Activated CD4-positive, CD25-positive, alpha-beta regulatory T cell treated with anti-CD3 and anti-CD28 coated beads, Interleukin-2, amount 50 U/mL, for 72 hours (primary cell): Measurements from ENCODE around the gene ITGA1.
"Not testable (repeated sequence)": the region's sequence is repeated elsewhere in the genome, so short reads cannot be mapped to it uniquely, and the experiment has no call there.

Source experiments
- DNase-seq: peaks from one replicate; pipeline ENCODE4 v3.0.0; 2021

Gene ITGA1

GRCh38 chr5:52906845-52907244 is 119.1 kb downstream of the ITGA1 start:
- no peak for DNase-seq

GRCh38 chr5:52909192-52909591 is 121.5 kb downstream of the ITGA1 start:
- no peak for DNase-seq

GRCh38 chr5:52910071-52910470 is 122.4 kb downstream of the ITGA1 start:
- no peak for DNase-seq

GRCh38 chr5:52915176-52915875 is 127.6 kb downstream of the ITGA1 start:
- peak; percentile 31 for DNase-seq

GRCh38 chr5:52920929-52921328 is 133.2 kb downstream of the ITGA1 start:
- DNase-seq = no peak

GRCh38 chr5:52922384-52922783 is 134.7 kb downstream of the ITGA1 start:
- DNase-seq = no peak

- no peak for DNase-seq
These were observed 136.7 kb downstream of the ITGA1 start for GRCh38 chr5:52924456-52924855.

GRCh38 chr5:52925001-52925400 is 137.3 kb downstream of the ITGA1 start:
- DNase-seq = no peak

GRCh38 chr5:52928689-52929088 is 141.0 kb downstream of the ITGA1 start:
- DNase-seq = no peak

- no peak for DNase-seq
These were observed 150.5 kb downstream of the ITGA1 start for GRCh38 chr5:52938226-52938625.

GRCh38 chr5:52943285-52943684 is 155.6 kb downstream of the ITGA1 start:
- no peak for DNase-seq

GRCh38 chr5:52943808-52944207 is 156.1 kb downstream of the ITGA1 start:
- no peak for DNase-seq

- DNase-seq = no peak
These were observed 157.3 kb downstream of the ITGA1 start for GRCh38 chr5:52945040-52945439.

GRCh38 chr5:52947208-52947607 is 159.5 kb downstream of the ITGA1 start:
- DNase-seq = no peak

GRCh38 chr5:52947851-52948250 is 160.1 kb downstream of the ITGA1 start:
- no peak for DNase-seq

GRCh38 chr5:52948418-52949076 is 160.8 kb downstream of the ITGA1 start:
- no peak for DNase-seq

- no peak for DNase-seq
These were observed 163.0 kb downstream of the ITGA1 start for GRCh38 chr5:52950686-52951085.

- DNase-seq = no peak
These were observed 164.8 kb downstream of the ITGA1 start for GRCh38 chr5:52952483-52952882.

- no peak for DNase-seq
These were observed 168.3 kb downstream of the ITGA1 start for GRCh38 chr5:52956014-52956413.

- DNase-seq = no peak
These were observed 169.4 kb downstream of the ITGA1 start for GRCh38 chr5:52956915-52957747.

- no peak for DNase-seq
These were observed 173.6 kb downstream of the ITGA1 start for GRCh38 chr5:52961274-52961681.

- no peak for DNase-seq
These were observed 175.9 kb downstream of the ITGA1 start for GRCh38 chr5:52963636-52964035.

- DNase-seq = no peak
These were observed 176.4 kb downstream of the ITGA1 start for GRCh38 chr5:52964138-52964537.

GRCh38 chr5:52976157-52976556 is 188.4 kb downstream of the ITGA1 start:
- DNase-seq = not testable (repeated sequence)
